NCI-H128 (cell line): ENCODE data around the gene CNTROB.
A peak's percentile ranks its signal among the peaks of the same experiment; 100 is the strongest.

Experiments
- DNase-seq: peaks from one replicate; lab custom pipeline; 2025; ENCODE audit not compliant: unreplicated experiment; lab: John Stamatoyannopoulos, UW

CNTROB gene, protein sequence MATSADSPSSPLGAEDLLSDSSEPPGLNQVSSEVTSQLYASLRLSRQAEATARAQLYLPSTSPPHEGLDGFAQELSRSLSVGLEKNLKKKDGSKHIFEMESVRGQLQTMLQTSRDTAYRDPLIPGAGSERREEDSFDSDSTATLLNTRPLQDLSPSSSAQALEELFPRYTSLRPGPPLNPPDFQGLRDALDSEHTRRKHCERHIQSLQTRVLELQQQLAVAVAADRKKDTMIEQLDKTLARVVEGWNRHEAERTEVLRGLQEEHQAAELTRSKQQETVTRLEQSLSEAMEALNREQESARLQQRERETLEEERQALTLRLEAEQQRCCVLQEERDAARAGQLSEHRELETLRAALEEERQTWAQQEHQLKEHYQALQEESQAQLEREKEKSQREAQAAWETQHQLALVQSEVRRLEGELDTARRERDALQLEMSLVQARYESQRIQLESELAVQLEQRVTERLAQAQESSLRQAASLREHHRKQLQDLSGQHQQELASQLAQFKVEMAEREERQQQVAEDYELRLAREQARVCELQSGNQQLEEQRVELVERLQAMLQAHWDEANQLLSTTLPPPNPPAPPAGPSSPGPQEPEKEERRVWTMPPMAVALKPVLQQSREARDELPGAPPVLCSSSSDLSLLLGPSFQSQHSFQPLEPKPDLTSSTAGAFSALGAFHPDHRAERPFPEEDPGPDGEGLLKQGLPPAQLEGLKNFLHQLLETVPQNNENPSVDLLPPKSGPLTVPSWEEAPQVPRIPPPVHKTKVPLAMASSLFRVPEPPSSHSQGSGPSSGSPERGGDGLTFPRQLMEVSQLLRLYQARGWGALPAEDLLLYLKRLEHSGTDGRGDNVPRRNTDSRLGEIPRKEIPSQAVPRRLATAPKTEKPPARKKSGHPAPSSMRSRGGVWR

DNA sequence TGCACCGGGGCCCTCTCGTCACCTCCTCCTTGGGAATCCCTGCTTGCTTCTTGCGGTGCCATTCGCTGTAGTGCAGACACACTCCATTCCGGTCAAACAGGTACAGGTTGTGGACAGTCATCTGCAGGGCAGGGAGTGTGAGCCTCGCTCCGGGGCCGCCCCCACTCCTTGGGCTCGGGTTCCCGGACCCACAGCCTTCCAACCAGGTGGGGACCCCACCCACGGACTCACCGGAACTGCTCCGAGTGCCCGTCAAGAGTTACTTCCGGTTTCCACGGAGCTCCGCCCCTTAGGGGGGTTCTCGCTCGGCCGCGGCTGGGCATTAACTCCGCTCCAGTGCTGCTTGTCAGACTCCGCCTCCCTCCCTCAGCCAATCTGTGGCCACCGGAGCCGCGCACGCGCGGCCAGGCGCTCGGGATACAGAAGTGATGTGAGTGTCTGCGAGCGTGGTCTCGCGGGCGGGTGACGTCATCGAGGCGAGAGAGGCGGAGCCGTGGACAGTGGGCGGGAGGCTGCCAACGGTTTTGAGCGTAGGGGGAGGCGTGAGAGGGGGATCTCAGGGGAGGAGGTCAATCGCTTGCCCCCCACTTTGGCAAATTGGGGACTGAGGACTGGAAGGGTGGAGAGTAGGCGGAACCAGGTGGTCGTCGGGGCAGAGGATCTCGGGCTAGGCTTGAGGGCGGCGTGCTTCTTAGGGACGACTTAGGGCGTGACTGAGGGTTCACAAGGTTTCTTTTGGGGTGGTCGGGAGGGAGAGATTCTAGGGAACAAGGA is at the start of gene CNTROB, which contains the start of gene TRAPPC1:
CNTROB (plus strand) TSS at position 498 of the 774 bp plus-strand sequence. CDS start 874 bp downstream, outside the sequence.
TRAPPC1 (minus strand) TSS at position 238 of the 774 bp plus-strand sequence; CDS start at position 121, 117 bp downstream.
- peak; percentile 91 for DNase-seq

GRCh38 chr17:7882629-7883028 is 49.4 kb upstream of the CNTROB start:
- no peak for DNase-seq

DNA sequence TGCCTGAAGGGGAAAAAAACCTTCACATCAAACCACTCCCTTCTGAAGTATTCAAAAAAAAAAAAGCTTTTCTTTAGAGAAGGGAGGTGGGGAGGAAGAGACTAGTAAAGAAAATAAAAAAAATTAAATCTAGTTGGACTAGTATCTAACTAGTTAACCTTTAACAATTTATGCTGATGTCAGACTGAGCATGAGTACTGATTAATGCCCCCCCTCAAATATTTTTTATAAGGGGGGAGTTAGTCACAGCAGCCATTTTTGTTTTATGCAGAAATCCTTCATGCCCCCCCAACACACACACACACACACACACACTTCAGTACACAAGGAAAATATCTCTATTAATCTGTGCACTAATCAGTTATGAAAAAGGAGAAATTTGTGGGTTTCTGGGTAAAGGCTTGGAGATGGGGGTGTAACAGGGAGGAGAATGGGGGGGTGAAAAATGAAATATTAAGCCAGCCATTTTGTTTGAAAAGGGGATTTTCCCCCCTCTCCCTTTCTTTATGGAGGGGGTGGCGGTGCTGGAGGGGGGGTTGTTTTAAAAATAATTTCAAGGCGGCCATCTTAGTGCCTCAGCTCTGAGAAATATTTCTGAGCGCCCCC is 48.1 kb upstream of the CNTROB start:
- DNase-seq, result no peak

GRCh38 chr17:7884581-7885366 is 47.2 kb upstream of the CNTROB start:
- no peak for DNase-seq

DNA sequence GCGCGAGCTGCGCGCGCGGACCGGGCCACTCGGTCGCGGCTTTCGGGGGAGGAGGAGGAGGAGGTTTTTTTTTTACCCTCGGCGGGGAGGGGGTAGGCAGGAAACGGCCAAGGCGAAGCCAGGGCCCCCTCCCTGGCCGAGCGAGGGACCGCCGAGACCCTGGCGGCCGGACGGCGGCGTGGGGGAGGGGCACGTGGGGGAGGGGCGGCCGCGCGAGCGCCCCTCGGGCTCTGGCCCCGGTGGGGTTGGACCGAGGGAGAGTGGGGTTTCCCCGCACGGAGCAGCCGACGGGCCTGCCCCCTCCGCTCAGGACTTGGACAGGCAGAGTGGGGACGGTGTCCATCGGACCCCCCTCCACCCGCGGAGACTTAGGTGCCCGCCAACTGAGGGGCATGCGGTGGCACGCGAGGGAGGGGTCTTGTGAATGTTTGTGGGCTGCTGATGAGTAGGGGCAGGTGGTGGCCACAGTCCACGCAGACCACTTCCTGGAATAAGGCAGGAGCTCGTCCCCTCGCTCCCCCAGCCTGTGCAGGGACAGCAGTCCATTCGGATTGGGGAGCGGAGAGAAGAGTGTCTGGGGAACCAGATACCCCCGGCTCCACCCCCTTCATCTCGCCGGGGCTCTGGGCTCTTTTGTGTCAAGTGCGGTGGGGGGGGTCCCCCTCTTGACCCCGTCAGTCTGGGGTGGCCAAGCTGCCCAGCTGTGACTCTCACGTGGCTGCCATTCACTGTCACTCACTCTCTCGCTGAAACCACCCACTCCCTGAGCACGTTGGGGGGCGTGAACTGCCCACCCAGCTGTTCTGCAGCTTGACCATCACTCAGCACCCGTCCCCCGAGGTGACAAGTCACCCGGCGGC is 46.4 kb upstream of the CNTROB start:
- peak; percentile 55 for DNase-seq

GRCh38 chr17:7886227-7887037 is 45.6 kb upstream of the CNTROB start:
- DNase-seq, result no peak

DNA sequence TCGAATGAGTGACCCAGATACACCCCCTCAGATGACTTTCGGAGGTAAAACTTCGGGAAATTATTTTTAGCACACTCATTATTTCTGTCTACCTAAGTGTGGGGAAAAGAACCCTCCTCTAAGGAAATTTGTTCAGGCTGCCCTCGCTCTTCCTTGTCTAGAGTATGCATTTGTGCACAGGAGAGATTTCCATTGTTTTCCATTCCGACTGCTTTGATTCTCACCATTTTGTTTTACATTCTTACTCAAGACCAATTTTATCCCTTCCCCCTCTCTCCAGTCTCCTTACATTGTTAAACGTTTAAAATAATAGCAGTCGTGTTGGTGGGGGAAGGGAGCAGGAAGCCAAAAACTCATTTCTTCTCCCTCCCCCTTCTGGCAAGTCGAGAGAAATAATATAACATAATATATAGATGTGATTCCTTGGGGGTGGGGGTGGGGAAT is 44.9 kb upstream of the CNTROB start:
- no peak for DNase-seq

- peak; percentile 81 for DNase-seq
These were observed 44.4 kb upstream of the CNTROB start for GRCh38 chr17:7887482-7888183.

GRCh38 chr17:7888184-7888920 is 43.7 kb upstream of the CNTROB start, which contains the start of gene CHD3:
Gene CHD3, plus strand, starts transcription at chr17:7888789. Its CDS starts 212 bp downstream, at chr17:7889001.
- no peak for DNase-seq

- DNase-seq, result peak; percentile 66
These were observed 42.6 kb upstream of the CNTROB start for GRCh38 chr17:7889166-7889955.

DNA sequence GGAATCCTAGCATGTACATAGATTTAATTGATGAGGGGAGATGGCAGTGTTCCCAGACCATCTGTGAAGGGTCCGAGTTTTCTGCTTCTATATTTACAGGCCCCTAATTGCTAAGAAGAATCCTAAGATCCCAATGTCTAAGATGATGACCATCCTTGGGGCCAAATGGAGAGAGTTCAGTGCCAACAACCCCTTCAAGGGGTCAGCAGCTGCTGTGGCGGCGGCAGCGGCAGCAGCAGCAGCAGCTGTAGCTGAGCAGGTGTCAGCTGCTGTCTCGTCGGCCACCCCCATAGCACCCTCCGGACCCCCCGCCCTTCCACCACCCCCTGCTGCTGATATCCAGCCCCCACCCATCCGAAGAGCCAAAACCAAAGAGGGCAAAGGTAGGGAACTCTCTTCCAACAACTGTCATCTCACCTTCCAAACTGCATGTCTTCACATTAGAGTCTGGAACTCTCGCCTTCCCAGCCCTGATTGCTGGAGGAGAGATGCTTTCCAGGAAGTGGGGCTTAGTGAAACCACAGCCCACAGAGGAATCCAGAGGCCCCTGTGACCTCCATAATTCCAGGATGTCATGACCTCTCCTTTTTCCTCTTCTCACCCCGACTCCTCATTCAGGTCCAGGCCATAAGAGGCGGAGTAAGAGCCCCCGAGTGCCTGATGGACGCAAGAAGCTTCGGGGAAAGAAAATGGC is 38.7 kb upstream of the CNTROB start:
- no peak for DNase-seq

GRCh38 chr17:7894226-7894625 is 37.8 kb upstream of the CNTROB start:
- DNase-seq, result no peak

GRCh38 chr17:7894866-7895265 is 37.1 kb upstream of the CNTROB start:
- DNase-seq, result no peak

DNA sequence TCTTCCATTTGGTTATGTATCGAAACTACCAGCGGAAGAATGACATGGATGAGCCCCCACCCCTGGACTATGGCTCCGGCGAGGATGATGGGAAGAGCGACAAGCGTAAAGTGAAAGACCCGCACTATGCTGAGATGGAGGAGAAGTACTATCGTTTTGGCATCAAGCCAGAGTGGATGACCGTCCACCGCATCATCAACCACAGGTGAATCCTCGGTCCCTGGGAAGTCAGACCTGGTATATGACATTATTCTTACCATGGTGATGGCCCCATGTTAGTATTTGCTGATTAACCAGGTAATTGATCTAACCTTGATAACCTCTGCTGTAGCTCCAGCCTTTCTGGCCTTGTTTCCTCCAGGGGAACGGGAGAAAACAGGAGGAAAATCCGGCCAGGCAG is 34.9 kb upstream of the CNTROB start:
- no peak for DNase-seq

- no peak for DNase-seq
These were observed 34.2 kb upstream of the CNTROB start for GRCh38 chr17:7897773-7898172.
